ENCODE measurements around the gene PHF14. TPM values are rescaled to one million over a fixed set of nuclear protein-coding genes. Genes with fewer than 3 reads are reported as not detected.

The PHF14 gene
- polyA plus RNA-seq, 4 donors = 63.4 to 74.9 (median 70.7) TPM

- no peak for DNase-seq (ENCODE audit: low read depth in 4 of 4, low spot score in 3 of 4)
Observed at GRCh38 chr7:11195502-11195901, 221.8 kb downstream of the PHF14 start.

GRCh38 chr7:11196143-11196542 lies 222.5 kb downstream of the PHF14 start:
- no peak for DNase-seq (ENCODE audit: low read depth in 4 of 4, low spot score in 3 of 4)

DNA sequence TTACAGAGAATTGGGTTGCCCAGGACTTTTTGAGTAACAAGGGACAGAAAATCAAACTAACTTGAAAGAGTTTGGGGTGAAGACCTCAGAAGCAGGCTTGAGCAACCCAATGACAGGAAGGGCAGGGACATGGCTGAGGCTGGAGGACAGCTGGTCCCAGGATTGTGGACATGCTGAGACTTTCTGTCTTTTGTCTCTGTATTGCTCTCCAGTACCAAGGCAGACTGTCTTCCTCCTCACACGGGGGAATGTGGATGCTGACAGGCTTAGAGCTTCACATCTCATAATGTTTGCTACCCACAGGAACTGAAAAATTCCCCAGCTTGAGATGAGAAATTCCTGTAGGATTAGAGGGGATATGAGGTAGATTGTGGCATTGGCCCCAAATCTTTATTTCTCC lies 229.6 kb downstream of the PHF14 start:
- DNase-seq (ENCODE audit: low read depth in 4 of 4, low spot score in 3 of 4) = no peak

GRCh38 chr7:11203683-11204082 lies 230.0 kb downstream of the PHF14 start:
- no peak for DNase-seq (ENCODE audit: low read depth in 4 of 4, low spot score in 3 of 4)

DNA sequence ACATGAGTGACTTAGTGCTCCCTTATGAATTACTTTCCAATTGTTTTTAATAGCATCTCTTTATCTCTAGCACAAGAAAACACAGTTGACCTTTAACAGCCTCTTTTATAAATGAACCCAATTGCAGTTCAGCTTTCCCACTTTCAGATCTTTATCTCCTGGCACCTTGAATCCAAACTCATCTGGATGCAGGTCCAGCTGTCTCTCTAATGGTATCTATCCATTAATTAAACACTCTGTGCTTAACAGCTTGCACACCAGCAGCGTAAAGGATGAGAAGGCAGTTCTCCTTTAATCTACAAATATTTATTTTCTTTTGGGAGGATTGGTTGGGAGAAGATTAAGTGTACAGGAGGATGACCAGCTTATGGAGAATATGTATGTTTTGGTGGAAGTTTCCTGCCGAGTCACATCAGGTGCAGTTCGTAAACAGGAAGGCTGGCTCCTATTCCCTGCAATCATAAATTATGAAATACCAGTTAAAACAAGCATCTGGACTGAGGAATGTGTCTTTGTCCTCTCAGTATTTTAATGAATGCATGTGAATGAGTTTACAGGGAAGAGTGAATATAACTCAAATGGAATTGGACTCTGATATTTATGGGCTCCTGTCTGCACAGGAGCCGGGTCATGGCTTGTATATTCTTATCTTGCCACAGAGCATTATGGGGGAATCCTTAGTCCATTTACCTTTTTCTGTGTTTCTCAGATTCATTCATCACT lies 232.7 kb downstream of the PHF14 start:
- no peak for DNase-seq (ENCODE audit: low read depth in 4 of 4, low spot score in 3 of 4)

- no peak for DNase-seq (ENCODE audit: low read depth in 4 of 4, low spot score in 3 of 4)
Observed at GRCh38 chr7:11207565-11207964, 233.9 kb downstream of the PHF14 start.

GRCh38 chr7:11208883-11209465 lies 235.3 kb downstream of the PHF14 start:
- no peak for DNase-seq (ENCODE audit: low read depth in 4 of 4, low spot score in 3 of 4)

- DNase-seq (ENCODE audit: low read depth in 4 of 4, low spot score in 3 of 4) = no peak
Observed at GRCh38 chr7:11210374-11210773, 236.7 kb downstream of the PHF14 start.

- peak; percentile 52 to 68 (median 64) for DNase-seq (ENCODE audit: low read depth in 4 of 4, low spot score in 3 of 4)
Observed at GRCh38 chr7:11212080-11212711, 238.5 kb downstream of the PHF14 start.

- peak in 1 of 4 donors; percentile 38 for DNase-seq (ENCODE audit: low read depth in 4 of 4, low spot score in 3 of 4)
Observed at GRCh38 chr7:11212816-11213215, 239.1 kb downstream of the PHF14 start.

- DNase-seq (ENCODE audit: low read depth in 4 of 4, low spot score in 3 of 4) = no peak
Observed at GRCh38 chr7:11213266-11213665, 239.6 kb downstream of the PHF14 start.

GRCh38 chr7:11216276-11216675 lies 242.6 kb downstream of the PHF14 start:
- DNase-seq (ENCODE audit: low read depth in 4 of 4, low spot score in 3 of 4) = no peak

DNA sequence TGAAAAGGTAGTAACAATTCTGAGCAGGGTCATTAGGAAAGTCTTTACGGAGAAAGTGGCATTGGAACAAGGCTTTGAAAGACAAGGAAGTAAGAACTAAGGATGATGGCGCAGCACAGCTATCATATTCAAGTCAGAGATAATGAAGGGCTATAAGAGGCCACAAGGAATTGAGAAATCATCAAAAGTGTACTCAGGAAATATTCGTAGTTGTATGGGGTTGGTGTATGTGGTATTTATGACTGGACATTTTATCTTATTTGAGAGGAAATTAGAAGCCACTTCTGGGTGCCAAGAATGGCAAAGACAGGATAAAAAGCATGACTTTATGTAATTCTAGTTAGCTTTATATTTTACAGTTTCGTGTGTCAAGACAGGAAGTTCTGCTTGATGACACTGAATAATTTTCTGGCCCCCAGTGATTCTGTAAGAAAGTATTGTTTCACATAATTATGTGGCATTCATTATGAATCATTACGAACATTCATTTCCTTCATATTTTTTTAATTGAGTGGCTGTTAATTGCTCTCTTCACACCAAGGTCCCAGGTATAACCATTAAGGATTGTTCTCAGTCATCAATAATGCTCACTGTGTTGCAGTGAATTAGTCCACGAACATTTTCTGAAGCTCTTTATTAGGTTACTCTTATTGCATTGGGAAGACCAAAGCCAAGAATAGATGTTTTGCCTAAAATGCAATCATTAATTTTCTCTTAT lies 244.3 kb downstream of the PHF14 start:
- no peak for DNase-seq (ENCODE audit: low read depth in 4 of 4, low spot score in 3 of 4)

Measured in right renal pelvis (tissue), 4 donors.